ENCODE results near the gene SH3GLB2.
"Not testable (repeated sequence)": the region's sequence is repeated elsewhere in the genome, so short reads cannot be mapped to it uniquely, and the experiment has no call there.

SH3GLB2 gene

GRCh38 chr9:129023036-129023907, 4.9 kb downstream of the SH3GLB2 start:
- in situ Hi-C loops (cut with MboI; ENCODE audit: low sequenced_read_pairs): no loop called here

DNA sequence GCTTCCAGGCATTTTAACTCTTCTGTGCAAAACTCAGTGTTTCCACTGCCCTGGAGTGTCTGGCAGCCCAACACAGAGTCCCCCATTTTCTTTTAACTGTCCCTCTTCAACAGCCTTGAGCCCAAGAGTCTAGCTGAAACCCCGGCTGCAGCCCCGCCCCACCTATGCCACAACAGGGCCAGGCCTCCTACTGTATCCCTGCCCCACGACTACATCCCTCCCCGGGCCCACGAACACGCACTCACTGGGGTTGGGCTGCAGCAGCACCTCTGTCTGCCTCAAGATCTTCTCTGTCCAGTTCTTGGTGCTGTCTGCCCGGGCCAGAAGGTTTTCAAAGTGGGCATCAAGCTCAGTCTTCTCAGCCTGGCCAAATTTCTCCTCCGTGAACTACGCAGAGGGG, 6.1 kb downstream of the SH3GLB2 start:
- in situ Hi-C loops (cut with MboI; ENCODE audit: low sequenced_read_pairs): no loop called here

- in situ Hi-C loops (cut with MboI; ENCODE audit: low sequenced_read_pairs): no loop called here
Measured at GRCh38 chr9:129021091-129021490, 7.0 kb downstream of the SH3GLB2 start.

GRCh38 chr9:129014608-129015007, 13.5 kb downstream of the SH3GLB2 start:
- in situ Hi-C loops (cut with MboI; ENCODE audit: low sequenced_read_pairs): no loop called here

DNA sequence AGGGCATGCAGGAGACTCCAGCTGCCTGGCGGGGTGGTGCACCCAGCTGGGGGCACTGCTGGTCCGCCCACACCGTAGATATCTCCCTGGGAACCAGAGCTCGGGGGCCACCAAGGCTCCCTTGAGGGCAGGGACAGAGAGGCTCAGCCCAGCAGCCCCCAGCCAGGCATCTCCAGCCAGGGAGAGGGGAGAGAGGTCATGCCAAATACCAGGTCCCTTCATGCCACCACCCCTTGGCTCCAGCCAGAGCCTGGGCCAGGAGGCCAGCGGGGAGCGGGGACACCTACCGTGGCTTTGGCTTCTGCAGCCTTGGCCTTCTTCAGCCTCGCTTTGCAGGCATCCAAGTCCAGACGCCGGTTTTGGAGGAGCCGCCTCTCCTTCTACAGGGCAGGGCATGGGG, 14.0 kb downstream of the SH3GLB2 start:
- in situ Hi-C loops (cut with MboI; ENCODE audit: low sequenced_read_pairs): no loop called here

GRCh38 chr9:129013674-129014073, 14.5 kb downstream of the SH3GLB2 start:
- in situ Hi-C loops (cut with MboI; ENCODE audit: low sequenced_read_pairs): no loop called here

- in situ Hi-C loops (cut with MboI; ENCODE audit: low sequenced_read_pairs): no loop called here
Measured at GRCh38 chr9:129012893-129013448, 15.2 kb downstream of the SH3GLB2 start.

GRCh38 chr9:129012343-129012742, 15.8 kb downstream of the SH3GLB2 start:
- in situ Hi-C loops (cut with MboI; ENCODE audit: low sequenced_read_pairs): no loop called here

DNA sequence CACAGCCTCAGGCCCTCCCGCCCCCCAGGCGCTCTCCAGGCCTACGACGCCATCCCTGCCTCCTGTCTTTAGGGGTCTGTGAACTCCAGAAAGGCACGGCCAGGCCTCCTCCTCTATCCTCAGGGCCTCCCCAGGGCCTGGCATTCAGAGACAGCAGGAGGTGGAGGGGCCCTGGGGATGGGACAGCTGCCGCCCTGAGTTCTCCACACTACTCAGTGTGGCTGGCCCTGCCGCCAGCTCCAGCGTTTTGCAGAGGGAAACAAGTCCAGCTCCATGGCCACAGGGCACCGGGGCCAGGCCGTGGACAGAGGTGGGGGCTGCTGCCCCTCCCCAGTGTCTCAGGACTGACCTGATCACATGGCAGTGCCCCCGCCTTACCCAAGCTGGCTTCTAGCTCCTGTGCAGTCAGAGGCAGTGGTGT, 16.4 kb downstream of the SH3GLB2 start:
- in situ Hi-C loops (cut with MboI; ENCODE audit: low sequenced_read_pairs): no loop called here

GRCh38 chr9:129011170-129011569, 17.0 kb downstream of the SH3GLB2 start:
- in situ Hi-C loops (cut with MboI; ENCODE audit: low sequenced_read_pairs): no loop called here

DNA sequence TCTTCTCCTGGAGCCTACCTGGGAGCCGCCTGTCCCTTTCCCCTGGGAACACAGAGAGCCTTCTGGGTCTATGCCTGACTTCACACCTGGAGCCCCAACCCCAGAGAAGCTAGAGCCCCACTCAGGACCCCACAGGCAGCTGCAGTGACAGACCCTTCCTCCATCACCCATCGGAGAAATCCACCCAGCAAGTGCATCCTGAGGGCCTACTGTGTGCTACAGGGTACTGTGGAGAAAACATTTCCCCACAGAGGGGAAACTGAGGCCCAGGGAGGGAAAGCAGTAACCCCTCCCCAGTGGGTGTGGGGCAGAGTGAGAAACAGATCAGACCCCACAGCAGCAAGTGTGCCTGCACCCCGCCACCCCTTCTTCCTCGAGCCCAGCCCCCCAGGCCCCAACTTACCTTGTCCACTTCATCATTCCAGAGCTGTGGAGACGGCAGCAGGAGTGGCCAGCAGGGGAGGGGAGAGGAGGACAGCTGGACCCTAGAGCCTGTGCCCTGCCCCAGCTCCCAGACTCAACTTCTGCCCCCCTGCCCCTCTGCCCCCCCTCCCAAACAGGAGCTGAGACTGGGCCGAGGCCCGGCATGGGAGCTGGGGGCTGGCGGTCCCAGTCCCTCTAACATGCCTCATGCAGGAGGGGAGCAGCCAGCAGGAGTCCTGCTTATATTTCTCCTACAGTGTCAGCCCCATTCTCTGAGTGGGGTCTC, 17.7 kb downstream of the SH3GLB2 start:
- in situ Hi-C loops (cut with MboI; ENCODE audit: low sequenced_read_pairs): no loop called here

- in situ Hi-C loops (cut with MboI; ENCODE audit: low sequenced_read_pairs): no loop called here
Measured at GRCh38 chr9:129009584-129010141, 18.5 kb downstream of the SH3GLB2 start.

DNA sequence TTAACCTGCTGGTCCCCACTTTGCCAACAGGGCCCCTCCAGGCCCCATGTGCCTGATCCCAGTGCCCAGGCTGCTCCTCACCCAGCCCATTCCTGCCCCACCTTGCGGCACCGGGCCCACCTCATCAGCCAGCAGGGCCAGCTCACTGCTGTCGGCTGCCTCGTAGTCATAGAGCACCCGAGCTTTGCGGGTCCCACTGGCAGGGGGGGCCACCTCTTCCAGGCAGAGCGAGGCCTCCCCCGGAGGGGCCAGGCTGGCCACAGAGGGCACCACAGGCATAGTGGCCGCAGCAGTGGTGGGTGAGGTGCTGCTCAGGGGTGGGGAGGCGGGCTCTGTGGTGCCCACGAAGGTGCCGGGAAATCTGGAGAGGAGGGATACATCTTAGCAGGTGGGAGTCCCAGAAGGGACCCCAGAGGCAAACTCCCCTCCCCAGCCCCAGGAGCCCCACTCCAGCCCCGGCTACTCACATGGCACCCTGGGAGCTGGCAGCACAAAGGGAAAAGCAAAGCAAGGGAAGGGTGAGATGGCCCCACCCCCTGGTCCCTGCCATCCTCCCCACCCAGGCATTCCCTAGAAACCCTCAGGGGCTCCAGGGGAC, 19.0 kb downstream of the SH3GLB2 start:
- in situ Hi-C loops (cut with MboI; ENCODE audit: low sequenced_read_pairs): no loop called here

GRCh38 chr9:129008469-129008965, 19.6 kb downstream of the SH3GLB2 start:
- in situ Hi-C loops (cut with MboI; ENCODE audit: low sequenced_read_pairs): no loop called here

DNA sequence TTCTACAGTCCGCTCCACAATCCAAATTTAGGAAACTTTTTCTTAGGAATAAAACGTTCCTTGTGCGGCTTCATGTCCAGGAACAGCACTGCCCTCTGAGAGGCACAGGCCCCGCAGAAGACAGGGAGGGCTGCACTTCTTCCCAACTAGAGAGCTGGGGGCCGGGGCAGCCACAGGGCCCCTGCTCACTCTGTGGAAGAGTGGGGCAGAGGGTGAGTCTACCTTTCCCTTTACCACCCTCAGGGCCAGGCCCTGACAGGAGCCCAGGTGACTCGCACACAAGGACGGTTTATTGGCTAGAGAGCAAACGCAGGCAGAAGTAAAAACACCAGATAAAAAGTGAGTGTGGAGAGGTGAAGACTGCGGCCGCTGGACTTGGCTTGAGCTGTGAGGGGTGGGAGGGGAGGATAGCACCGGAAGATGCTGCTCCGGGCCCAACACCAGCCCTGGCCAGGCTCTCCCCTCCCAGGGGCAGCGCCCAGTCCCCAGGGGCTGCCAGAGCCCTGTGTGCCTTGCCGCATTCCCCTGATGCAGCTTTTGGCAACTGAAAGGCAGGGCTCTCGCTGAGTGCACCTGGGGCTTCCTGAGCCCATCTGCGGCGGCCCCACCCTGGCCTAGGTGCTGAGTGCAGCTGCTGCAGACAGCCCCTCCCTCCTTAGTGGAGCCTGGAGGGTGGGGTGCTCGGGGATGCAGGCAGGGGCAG, 20.2 kb downstream of the SH3GLB2 start:
- in situ Hi-C loops (cut with MboI; ENCODE audit: low sequenced_read_pairs): no loop called here

DNA sequence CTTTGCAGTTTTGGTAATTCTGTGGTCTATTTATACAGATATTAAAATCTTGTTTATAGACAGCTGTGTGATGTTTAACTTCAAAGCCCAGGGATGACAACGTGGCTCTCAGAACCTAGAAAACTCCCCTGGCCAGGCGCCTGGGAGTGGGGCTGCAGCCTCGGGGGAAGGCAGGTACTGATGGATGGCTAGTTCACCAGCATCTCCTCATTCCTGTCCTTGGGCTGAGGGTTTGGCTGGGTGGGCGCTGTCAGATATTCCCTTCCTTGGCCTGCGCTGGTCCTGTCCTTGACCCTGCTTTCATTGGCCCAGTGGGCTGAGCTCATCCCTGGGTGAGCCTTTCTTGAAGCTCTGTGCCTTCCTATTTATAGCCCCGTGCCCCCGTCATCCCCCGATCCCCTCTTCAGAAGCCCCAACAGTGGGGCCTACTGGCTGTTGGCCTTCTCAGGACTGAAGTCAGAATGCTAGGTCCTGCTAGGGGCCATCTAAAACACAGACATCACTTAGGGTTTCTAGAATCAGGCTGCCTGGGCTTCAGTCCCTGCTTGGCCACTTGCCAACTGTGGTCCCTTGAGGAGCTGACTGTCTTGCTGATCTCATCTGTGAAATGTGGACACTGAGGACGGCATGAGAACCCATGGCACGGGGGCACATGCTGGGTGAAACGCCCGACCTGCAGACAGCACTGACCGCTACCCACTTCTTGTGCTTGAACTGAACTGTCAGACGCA, 20.9 kb downstream of the SH3GLB2 start:
- in situ Hi-C loops (cut with MboI; ENCODE audit: low sequenced_read_pairs): no loop called here

GRCh38 chr9:129006328-129007034, 21.6 kb downstream of the SH3GLB2 start:
- in situ Hi-C loops (cut with MboI; ENCODE audit: low sequenced_read_pairs): no loop called here

DNA sequence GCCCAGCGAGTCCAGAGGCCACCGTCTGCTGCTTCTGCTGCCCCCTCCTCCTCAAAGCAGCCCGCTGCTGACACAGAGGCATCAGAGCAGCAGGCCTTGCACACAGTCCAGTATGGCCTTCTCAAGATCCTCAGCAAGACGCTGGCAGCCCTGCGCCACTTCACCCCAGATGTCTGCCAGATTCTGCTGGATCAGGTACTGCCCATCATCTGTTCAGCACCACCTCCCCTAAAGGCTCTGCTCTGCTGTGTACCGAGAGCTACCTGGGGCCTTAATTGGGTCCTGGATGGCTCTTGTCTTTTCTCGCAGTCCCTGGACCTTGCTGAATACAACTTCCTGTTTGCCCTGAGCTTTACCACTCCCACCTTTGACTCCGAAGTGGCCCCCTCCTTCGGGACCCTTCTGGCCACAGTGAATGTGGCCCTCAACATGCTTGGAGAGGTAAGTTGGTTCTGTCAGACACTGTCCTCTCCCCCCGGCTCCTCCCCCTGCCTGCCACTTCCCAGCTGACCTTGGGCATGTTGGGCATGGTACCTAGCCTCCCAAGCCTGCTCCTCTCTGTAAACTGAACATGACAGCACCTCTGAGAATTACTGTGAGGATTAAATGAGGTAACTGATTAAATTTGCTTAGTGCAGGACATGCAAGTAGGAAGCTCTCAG, 22.7 kb downstream of the SH3GLB2 start:
- in situ Hi-C loops (cut with MboI; ENCODE audit: low sequenced_read_pairs): no loop called here

DNA sequence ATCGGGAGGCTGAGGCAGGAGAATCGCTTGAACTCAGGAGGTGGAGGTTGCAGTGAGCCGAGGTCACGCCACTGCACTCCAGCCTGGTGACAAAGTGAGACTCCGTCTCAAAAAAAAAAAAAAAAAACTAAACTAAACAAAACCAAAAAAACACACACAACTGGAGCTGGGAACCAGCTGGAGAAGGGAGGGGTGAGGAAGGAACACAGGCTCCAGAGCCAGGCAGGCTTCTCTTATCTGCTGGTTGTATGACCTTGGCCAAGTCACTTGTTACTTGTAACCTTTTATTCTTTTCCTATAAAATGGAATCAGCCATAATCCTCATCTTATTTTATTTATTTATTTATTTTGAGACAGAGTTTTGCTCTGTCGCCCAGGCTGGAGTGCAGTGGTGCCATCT, 24.0 kb downstream of the SH3GLB2 start:
- in situ Hi-C loops (cut with MboI; ENCODE audit: low sequenced_read_pairs): not testable (repeated sequence)

Data from HL-60/S4 treated with retinoic acid at 250 ng/mL for 4 days and 3 days (cell line).